NT2/D1 (cell line): Measurements from ENCODE around the gene ABCC4.

ENCODE experiments used
- SUZ12 ChIP-seq: IDR thresholded peaks from 2 replicates; pipeline ENCODE4 v1.6.1; 2011; ENCODE audit not compliant: insufficient read length, insufficient read depth; ENCODE audit errors: extremely low read depth
- YY1 ChIP-seq: IDR thresholded peaks from 2 replicates; pipeline ENCODE4 v1.6.1; 2011; ENCODE audit not compliant: insufficient read length, insufficient read depth
- ZNF274 ChIP-seq: IDR thresholded peaks from 2 replicates; pipeline ENCODE4 v1.6.1; 2011; ENCODE audit warnings: mild to moderate bottlenecking, low read depth, low read length

DNA sequence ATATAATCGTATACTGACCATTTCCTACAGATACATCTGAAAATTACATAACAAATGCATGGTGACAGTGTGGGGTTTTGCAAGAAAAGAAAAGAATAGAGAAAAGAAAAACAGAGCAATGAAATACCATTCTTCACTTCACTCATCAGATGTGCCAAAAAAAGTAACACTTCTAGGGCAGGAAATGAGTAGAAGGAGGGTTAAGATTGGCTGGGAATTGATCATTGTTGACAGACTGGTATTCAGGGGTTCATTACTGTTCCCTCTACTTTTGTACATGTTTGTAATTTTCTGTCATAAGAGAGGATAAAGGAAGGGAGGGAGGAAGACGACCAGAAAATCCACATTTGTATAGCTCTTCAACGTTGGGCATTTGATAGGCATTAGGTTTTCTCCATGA, 31.5 kb downstream of the ABCC4 start:
- TF ChIP-seq YY1 (no peak), ZNF274 (no peak), SUZ12 (no peak)
